NCI-H82 (cell line): ENCODE measurements around the gene USP1.

Source experiments
- DNase-seq: peaks from one replicate; lab custom pipeline; 2025; lab: John Stamatoyannopoulos, UW

Gene USP1

DNA sequence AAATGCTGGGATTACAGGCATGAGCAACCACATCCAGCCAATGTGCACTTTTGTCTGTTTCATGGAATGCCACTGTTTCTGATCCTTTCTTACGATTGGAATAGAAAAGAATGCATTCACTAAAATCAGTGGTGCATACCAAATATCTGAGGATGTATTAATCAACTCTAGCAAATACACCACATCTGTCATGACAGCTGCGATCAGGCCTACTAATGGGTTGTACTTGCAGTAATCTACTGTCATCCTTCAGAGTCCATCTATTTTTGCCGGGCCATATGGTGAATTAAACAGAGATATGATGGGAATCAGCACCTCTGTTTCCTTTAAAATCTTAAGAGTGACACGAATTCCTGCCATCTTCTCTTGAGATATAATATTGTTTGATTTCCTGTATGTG, 8.5 kb upstream of the USP1 start:
- DNase-seq: peak; percentile 89

DNA sequence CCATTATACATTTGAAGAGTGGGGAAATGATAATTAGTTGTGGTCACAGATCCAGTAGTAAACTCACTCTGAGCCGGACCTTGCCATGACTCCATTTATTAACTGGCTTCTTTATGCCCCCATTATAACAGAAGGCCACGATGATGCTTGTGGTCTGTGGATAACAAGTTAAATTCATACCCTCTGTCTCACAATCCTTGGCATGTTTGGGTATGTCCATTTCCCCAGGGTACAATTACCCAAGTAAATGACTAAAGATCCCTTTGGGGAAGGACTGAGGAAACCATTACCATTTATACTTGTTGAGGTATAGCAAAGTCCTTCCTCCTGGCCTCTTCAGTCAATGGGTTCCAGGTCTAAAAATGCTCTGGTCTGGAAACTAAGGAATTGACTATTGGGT, 7.3 kb upstream of the USP1 start:
- DNase-seq: no peak

GRCh38 chr1:62433861-62434617, 2.8 kb upstream of the USP1 start:
- DNase-seq: peak; percentile 28

DNA sequence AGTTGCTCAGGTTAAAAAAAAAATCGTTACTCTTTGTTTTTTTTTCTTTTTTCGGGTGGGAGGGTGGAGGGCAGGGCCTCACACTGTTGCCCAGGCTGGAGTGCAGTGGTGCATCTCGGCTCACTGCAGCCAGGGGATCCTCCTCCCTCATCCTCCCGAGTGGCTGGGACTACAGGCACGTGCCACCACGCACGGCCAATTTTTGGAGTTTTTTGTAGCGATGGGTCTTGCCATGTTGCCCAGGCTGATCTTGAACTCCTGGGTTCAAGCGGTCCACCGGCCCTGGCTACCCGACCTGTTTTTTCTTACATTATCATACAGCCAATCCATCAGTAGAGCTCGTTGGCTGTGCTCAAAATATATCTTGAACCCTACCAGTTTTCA, 2.2 kb upstream of the USP1 start:
- no peak for DNase-seq

- peak; percentile 49 for DNase-seq
These were observed 1.4 kb upstream of the USP1 start for GRCh38 chr1:62435231-62436038.

GRCh38 chr1:62436039-62436465, 797 bp upstream of the USP1 start:
- no peak for DNase-seq

DNA sequence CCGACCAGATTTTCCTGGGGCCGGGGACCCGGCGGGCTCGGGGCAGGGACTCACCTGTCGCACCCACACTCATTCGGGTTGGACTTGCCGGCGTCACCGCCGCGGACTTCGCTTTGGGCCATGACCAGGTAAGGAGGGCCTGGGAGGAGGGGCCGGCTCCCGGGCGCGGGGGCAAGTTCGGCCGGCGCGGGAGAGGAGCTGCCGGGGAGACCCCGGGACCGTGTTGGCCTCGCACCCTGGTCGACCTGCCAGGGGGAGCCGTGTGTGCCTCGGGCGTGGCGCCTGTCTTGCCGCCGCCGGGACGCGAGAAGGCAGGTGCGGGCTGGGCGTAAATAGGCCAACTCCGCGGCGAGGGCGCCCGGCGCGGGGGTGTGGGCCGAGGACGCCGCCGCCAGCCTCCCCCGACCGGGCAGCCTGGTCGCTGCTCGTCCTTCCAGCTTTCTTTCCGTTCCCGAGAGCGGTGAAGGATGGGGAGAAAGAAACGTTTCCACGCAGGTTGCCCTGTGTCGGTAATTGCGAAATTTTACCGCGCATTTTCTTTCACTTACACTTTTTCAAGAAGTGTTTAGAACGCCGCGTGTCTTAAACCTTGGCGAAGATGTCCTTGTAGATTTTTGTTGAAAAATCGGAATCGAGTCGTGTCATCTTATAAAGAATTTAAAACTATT, 558 bp downstream of the USP1 start:
- DNase-seq: peak; percentile 41

DNA sequence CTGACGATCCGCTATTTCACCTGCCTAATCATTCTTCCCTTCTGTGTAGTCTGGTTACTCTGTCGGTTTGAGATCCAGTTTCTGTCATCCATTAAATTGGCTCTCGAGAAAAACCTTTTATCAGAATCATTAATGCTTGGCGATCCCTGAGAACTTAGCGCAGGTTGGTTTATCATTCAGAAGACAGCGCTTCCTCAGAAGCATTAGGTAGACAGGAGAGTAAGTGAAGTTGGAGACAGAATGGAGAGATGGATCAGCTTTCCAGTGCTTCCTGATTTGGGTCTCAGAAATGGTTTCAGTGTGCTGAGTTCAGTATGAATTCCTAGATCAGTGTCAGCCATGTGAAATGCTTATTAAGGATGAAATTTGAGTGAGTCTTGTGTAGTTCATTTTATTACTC, 1.3 kb downstream of the USP1 start:
- peak; percentile 56 for DNase-seq

GRCh38 chr1:62439652-62440371, 3.0 kb downstream of the USP1 start:
- no peak for DNase-seq

GRCh38 chr1:62444701-62445100, 7.9 kb downstream of the USP1 start:
- no peak for DNase-seq

DNA sequence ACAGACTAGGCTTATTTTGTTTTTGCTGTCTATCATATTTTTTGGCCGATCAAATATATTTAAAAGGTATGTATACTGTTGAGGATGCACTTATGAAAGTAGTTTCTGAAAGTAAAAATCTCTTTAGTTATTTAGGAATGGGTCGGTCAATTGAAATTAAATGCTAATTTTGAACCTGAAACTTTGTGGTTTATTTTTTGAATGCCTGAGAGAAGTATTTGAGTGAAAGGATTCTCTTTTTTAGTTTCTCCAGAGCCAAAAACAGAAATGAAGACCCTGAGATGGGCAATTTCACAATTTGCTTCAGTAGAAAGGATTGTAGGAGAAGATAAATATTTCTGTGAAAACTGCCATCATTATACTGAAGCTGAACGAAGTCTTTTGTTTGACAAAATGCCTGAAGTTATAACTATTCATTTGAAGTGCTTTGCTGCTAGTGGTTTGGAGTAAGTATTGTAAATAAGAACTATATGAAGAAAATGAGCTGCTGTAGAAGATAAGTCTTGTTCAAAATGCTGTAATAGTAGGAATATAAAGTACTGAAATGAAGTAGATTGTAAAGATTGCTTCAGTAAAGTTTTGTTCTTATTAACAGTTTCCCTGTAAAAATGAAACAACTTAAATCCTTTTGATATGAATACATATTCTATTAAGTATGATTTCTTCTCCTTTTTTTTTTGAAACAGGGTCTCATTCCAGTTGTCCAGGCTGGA, 11.5 kb downstream of the USP1 start:
- no peak for DNase-seq

DNA sequence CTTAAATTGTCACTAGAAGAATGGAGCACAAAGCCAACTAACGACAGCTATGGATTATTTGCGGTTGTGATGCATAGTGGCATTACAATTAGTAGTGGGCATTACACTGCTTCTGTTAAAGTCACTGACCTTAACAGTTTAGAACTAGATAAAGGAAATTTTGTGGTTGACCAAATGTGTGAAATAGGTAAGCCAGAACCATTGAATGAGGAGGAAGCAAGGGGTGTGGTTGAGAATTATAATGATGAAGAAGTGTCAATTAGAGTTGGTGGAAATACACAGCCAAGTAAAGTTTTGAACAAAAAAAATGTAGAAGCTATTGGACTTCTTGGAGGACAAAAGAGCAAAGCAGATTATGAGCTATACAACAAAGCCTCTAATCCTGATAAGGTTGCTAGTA, 13.5 kb downstream of the USP1 start:
- no peak for DNase-seq

DNA sequence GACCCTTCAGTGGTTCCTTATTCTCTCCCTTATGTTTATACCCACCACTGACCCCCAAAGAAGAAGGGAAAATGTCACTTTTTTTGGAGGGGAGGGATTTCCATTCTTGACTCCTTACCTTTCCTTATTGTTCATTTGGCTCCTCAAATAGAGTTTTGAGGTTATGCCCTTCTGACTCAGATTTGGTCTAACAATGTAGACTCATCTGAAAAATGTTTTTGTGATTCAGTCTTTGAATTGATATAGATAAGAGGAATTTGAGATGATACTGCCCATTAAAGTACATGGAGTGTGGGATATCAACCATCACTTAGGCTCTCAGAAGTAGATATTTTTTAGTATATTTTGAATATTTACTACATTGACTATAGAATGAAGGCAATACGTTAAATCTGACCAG, 16.1 kb downstream of the USP1 start:
- no peak for DNase-seq

DNA sequence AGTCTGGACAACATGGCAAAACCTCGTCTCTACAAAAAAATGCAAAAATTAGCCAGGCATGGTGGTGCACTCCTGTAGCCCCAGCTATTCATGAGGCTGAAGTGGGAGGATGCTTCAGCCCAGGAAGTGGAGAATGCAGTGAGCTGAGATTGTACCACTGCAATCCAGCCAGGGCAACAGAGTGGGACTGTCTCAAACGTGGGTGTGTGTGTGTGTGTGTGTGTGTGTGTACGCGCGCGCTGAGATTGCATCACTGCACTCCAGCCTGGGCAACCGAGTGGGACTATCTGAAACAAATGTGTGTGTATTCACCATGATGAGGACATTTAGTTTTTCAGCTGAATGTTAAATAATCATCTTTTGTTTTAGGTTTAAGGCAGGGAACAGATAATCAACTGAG, 21.1 kb downstream of the USP1 start:
- DNase-seq: no peak

- DNase-seq: no peak
These were observed 25.5 kb downstream of the USP1 start for GRCh38 chr1:62462370-62462769.

GRCh38 chr1:62467092-62467491, 30.2 kb downstream of the USP1 start:
- no peak for DNase-seq

DNA sequence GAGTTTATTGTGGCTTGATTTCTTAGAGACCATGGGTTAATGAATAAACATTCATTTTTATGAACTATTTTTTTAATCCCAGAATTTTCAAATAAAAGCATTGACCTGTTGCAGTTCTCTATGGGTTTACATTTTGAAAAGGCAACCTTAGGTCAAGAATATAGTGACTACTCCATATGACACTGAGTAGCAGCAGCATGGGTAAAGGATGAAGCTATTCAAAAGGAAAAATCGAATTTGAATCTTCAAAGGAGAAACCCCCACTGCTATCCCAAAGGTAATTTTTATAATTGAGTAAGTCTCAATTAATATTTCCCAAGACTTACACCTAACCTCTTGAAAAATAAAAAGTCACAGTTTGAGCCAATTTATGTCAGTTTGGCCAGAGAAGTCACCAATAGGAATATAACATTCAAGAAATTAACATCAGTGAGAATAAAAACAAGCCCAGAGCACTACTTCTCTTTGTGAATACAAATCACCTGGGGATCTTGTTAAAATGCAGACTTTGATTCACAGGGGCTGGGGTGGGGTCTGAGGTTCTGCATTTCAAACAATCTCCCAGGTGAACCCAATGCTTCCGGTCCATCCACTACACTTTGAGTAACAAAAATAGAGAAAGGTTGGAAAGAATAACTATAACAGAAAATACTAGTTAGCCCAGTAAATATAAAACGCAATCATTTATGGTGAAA, 39.8 kb downstream of the USP1 start:
- DNase-seq: no peak

- no peak for DNase-seq
These were observed 44.8 kb downstream of the USP1 start for GRCh38 chr1:62481681-62482080.

DNA sequence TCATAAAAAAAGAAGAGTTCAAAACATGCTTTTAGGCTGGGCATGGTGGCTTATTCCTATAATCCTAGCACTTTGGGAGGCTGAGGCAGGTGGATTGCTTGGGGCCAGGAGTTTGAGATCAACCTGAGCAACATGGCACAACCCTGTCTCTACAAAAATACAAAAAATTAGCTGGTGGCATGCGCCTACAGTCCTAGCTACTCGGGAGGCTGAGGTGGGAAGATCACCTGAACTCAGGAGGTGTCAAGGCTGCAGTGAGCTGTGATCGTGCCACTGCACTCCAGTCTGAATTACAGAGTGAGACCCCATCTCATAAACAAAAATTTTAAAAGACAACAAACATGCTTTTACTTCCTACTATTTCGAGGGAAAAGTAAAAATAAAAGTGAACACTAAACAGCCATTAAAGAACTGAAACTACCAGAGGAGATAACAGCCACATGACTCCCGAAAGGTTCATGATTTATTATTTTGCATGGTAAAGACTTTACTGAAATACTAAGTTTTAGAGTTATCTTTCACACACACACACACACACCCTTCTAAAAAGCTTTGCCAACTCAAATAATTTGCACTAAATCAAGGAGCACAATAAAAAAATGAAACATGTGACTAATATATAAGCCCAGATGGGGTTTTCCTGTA, 48.1 kb downstream of the USP1 start:
- DNase-seq: no peak

DNA sequence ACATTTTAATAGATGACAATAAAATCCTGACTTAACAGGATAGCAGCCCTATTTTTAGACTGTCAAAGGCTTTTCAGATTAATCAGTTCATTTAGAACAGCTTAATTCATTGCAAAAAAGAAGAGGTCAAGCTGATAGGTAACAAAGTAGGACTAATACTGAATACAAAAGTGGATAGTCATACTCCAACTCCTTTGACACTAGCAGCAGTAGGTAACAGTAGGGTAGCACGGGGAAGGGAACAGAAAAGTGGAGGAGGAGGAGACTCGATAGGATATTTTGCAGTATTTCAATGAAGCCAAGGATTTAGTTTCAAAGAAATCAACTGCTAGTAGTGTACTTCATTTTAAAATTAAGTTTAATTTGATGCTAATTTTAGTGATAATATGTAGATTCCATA, 51.1 kb downstream of the USP1 start:
- no peak for DNase-seq

GRCh38 chr1:62492521-62492920, 55.7 kb downstream of the USP1 start:
- DNase-seq: no peak
